Measurements from ENCODE around the gene NIPSNAP2.
A peak's percentile ranks its signal among the peaks of the same experiment; 100 is the strongest.
"Not testable (repeated sequence)": the region's sequence is repeated elsewhere in the genome, so short reads cannot be mapped to it uniquely, and the experiment has no call there.

Gene NIPSNAP2

DNA sequence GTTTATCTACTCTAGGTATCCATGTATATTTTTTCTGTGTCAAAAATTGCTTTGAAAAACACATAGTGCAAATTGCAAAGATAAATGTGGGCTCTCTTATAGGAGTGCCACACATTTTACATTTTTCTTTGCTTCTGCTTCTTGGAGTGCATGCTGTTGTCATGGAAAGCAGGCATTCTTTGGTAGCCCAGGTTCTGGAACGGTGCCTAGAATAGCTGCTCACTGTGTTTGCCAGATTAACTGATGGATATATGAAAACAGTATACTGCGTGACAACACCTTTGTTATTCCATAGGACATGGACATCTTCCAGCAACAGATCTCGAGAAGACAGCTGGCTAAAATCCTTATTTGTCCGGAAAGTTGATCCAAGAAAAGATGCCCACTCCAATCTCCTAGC is 13.4 kb downstream of the NIPSNAP2 start:
- DNase-seq: no peak

DNA sequence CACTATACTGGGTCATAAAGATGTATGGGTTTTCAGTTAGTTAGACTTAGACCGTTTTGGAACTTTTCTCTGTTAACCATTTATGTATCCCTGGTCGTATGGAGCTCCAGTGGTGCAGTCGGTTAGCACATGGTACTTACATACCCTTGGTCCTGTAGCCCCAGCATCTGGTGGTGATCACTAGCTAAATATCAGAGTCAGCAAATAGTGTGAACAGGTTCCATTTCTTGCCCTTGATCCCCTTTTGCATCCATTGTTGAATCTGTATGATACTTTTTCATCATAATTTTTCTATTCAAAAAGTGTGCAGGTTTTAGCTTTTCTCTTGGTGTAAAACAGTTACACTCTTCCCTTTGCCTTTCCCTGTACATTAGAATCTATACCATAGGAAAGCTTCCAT is 15.9 kb downstream of the NIPSNAP2 start:
- no peak for DNase-seq

DNA sequence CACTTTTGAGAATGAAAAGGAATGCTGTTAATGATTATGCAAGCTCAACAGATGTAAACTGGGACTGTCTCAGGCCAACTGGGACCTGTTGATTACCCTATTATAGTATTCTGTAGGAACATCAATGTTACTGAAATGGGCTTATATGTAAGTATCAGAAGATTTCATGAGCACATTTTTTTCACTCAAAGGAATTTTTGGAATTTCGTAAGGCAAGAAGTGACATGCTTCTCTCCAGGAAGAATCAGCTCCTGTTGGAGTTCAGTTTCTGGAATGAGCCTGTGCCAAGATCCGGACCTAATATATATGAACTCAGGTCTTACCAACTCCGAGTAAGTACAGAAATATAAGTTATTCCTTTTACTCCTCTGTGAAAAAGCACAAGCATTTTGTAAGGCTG is 19.2 kb downstream of the NIPSNAP2 start:
- no peak for DNase-seq

DNA sequence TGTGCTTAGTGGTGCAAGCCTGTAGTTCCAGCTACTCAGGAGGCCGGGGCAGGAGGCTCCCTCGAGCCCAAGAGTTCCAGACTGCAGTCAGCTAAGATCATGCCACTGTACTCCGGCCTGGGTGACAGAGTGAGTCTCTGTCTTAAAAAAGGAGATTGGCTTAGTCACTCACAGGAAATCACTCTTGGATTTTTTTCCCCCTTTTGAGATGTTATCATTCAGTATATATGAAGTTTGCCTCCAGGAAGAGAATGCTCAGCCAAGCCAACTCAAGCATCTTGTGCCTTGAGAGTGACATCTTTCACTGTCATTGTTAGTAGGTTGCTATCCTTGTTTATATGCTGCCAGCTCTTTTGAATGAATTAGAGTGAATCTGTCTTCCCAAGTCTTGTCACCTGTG is 28.0 kb downstream of the NIPSNAP2 start:
- DNase-seq: no peak

DNA sequence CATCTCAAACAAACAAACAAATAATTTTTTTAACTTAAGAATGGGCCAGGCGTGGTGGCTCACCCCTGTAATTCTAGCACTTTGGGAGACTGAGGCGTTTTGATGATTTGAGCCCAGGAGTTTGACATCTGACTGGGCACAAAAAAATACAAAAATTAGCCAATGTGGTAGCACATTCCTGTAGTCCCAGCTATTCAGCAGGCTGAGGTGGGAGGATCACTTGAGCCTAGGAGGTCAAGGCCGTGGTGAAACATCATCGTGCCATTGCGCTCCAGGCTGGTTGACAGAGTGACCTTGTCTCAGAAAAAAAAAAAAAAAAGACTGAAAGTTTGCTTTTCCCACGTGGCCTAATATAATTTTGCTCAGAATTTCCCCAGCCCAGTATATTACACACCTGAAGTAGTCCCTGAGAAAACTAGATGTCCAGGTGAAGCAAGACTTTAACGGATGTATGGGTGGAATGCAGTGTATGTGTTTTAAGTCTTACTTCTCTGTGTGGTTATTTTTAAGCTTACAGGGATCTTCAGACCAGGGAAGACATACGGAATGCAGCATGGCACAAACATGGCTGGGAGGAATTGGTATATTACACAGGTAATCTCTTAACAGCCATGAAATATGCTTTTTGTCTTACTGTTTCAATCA is 32.6 kb downstream of the NIPSNAP2 start:
- no peak for DNase-seq

- DNase-seq: no peak
These were observed 39.4 kb downstream of the NIPSNAP2 start for GRCh38 chr7:56003749-56004148.

DNA sequence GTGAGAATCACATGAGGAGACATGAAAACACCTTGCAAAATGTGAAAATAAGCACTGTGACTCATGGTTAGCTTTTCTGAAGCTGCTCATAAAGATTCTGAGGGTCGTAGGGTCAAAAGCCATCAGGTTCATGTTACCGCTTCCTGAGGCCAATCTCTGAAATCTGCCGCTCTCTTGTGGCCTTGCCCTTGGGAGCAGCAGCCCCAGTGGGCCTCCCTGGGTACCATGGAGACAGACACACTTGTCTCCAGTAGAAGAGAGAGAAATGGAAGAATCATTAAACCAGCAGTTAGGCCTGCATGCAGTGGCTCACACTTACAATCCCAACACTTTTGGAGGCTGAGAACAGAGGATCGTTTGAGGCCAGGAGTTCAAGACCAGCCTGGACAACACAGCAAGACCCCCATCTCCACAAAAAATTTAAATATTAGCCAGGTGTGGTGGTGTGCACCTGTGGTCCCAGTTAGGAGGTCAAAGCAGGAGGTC is 42.8 kb downstream of the NIPSNAP2 start:
- DNase-seq: no peak

- DNase-seq: no peak
These were observed 43.5 kb downstream of the NIPSNAP2 start for GRCh38 chr7:56007891-56008290.

- DNase-seq: no peak
These were observed 45.3 kb downstream of the NIPSNAP2 start for GRCh38 chr7:56009695-56010094.

DNA sequence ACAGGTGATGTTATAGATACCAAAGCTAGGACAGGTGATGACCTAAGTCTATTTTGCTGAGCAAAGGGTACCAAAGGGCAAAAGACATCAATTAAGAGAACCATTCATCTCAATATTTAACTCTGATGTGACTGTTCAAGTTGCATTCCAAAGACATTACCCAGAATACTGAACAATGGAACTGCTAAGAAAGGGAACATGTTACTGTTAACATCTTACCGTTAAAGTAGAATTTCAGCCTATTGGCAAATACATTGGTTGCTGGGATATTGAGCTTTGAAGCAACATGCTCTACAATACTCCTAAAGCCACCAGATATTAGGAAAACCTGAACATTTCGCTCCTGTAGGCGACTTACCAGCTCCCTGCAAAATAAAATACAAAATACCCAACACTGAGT is 52.6 kb downstream of the NIPSNAP2 start:
- DNase-seq: not testable (repeated sequence)

DNA sequence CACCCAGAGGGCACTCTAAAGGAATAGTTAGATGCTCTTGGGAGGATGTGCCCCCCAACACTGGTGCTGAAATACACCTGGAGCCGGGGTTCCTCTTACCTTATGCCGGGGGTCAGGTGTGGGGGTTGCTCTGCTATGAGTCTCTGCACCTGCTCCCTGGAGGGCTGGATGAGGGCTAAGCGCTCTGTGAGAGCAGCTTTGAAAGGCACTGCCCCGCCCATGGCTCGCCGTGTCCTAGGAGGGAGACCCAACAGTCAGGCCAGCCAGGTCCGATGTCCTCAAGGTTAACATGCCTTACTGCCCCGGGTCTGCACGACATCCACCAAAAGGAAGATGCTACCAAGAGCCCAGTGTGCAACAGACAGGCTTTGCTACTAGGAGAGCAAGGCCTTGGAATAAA is 55.1 kb downstream of the NIPSNAP2 start:
- DNase-seq: no peak

DNA sequence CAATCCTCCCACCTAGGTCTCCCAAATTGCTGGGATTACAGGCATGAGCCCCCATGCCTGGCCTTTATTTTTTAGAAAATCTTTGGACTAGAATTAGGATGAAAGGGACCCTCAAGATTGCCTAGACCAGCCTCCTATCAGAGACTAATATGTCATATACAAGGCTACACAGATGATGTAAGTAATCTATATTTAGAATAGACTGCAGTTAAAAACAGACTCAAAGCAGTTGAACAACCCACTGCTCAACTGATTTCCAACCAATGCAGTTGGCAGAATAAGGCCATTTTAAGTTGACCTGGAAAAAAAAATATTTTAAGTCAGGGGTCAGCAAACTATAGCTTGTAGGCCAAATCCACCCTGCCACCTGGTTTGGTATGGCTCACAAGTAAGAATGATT is 59.1 kb downstream of the NIPSNAP2 start:
- DNase-seq: no peak

GRCh38 chr7:56026538-56026937 is 62.2 kb downstream of the NIPSNAP2 start:
- DNase-seq: no peak

GRCh38 chr7:56028942-56029630 is 64.7 kb downstream of the NIPSNAP2 start:
- DNase-seq: no peak

GRCh38 chr7:56030340-56030739 is 66.0 kb downstream of the NIPSNAP2 start:
- no peak for DNase-seq

GRCh38 chr7:56031556-56031955 is 67.2 kb downstream of the NIPSNAP2 start:
- not testable (repeated sequence) for DNase-seq

- DNase-seq: not testable (repeated sequence)
These were observed 68.2 kb downstream of the NIPSNAP2 start for GRCh38 chr7:56032578-56032977.

GRCh38 chr7:56033671-56034432 is 69.5 kb downstream of the NIPSNAP2 start:
- peak; percentile 95 for DNase-seq

DNA sequence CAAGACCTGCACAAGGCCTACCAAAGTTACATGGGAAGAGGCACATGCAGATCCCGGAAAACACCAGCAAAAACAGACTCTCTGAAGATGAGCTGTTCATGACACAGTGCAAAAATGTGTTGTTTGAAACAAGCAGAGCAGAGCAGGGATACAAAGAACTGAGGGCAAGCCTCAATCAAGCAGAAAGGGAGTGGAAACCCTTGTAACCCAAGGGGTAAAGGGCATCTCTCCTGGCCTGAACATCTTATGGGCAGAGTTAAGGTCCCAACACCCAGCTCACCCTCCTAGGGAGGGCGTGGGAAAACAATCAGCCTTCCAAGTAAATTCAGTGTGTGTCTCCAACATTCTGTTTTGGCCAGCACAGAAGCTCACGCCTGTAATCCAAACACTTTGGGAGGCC is 76.3 kb downstream of the NIPSNAP2 start:
- no peak for DNase-seq

DNA sequence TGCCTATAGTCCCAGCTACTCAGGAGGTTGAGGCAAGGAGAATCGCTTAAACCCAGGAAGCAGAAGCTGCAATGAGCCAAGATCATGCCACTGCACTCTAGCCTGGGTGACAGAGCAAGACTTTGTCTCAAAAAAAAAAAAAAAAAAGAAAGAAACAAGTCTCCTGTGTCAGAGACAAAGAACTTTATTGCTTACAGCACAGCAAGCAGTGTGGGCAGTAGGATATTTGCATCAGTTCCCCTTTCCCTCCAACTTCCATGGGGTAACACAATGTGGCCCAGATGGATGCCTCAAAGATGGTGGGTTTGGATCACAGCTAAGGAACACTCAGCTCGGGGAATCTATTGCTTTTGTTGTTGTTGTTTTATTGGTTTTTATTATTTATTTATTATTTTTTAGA is 81.4 kb downstream of the NIPSNAP2 start:
- not testable (repeated sequence) for DNase-seq

- DNase-seq: no peak
These were observed 82.5 kb downstream of the NIPSNAP2 start for GRCh38 chr7:56046721-56047445.

- not testable (repeated sequence) for DNase-seq
These were observed 83.2 kb downstream of the NIPSNAP2 start for GRCh38 chr7:56047446-56048116.

DNA sequence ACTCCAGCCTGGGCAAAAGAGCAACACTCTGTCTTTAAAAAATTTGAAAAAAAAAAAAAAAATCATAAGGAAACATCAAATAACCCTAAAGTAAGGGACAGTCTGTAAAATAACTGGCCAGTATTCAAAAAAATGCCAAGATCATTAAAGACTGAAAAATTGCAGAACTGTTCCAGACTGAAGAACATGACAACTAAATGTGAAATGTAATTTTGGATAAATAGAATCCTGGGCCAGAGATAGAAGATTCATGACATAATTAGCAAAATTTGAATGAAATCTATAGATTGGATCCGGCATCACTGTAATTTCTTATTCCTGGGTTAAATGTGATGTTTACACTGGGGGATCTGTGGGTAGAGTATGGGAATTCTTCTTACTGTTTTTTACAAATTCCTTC is 83.9 kb downstream of the NIPSNAP2 start:
- no peak for DNase-seq

All from GF-D8 (cell line).